ENCODE results near the gene TMEM131L. TPM values are rescaled to one million over a fixed set of nuclear protein-coding genes. Genes with fewer than 3 reads are reported as not detected.

Gene TMEM131L
- total and polyA plus RNA-seq, 7 donors = 0.60 to 27.2 (median 12.1) TPM

GRCh38 chr4:153537493-153537960, 71.4 kb downstream of the TMEM131L start:
- no peak for DNase-seq
- peaks cover 0 to 50% (median 22%) of the 10 kb centered on the region in 4 donors for H3K4me1 ChIP-seq
- intact Hi-C loops (cut with DNase I) = loop anchor here (5.0 kb wide), 2 partner anchors 35 to 70 kb away; partner anchors contain the start of gene TMEM131L
- no peaks in the 10 kb centered on the region for H3K36me3 ChIP-seq
- TF ChIP-seq EP300 (IDR thresholded peaks at IDR 0.05) (no peak), POLR2AphosphoS5 (IDR thresholded peaks at IDR 0.05) (no peak), POLR2A (IDR thresholded peaks at IDR 0.05) (no peak), CTCF (IDR thresholded peaks at IDR 0.05) (no peak)
- WGBS, 2 donors = 85 to 89% methylated on average over 6 of the region's 6 CpGs
- no peaks in the 10 kb centered on the region for H3K9me3 ChIP-seq
- no peaks in the 10 kb centered on the region for H3K27me3 ChIP-seq
- no peak overlapping the region for H3K4me3 ChIP-seq
- H3K27ac ChIP-seq = peak overlapping the region in 1 of 4 donors; percentile 53

- peak; percentile 69 for DNase-seq
- TF ChIP-seq POLR2AphosphoS5 (IDR thresholded peaks at IDR 0.05) (no peak), POLR2A (IDR thresholded peaks at IDR 0.05) (no peak), EP300 (IDR thresholded peaks at IDR 0.05) (no peak), CTCF (IDR thresholded peaks at IDR 0.05) (no peak)
- Histone ChIP-seq H3K27ac (peak overlapping the region; percentile 53 to 74 (median 66)), H3K36me3 (no peaks in the 10 kb centered on the region), H3K27me3 (no peaks in the 10 kb centered on the region), H3K4me3 (peak overlapping the region; percentile 21 to 44 (median 38)), H3K4me1 (peaks cover 0 to 50% (median 22%) of the 10 kb centered on the region in 4 donors), H3K9me3 (no peaks in the 10 kb centered on the region)
- WGBS, 2 donors = 78 to 83% methylated on average over 17 of the region's 17 CpGs
- intact Hi-C loops (cut with DNase I) = loop anchor here (5.0 kb wide), 2 partner anchors 34 to 71 kb away; partner anchors contain the start of gene TMEM131L
Observed at GRCh38 chr4:153538487-153539357, 72.6 kb downstream of the TMEM131L start.

- 86 to 91% methylated on average over 3 of the region's 3 CpGs for WGBS, 2 donors
- Histone ChIP-seq H3K36me3 (no peaks in the 10 kb centered on the region), H3K4me3 (no peak overlapping the region), H3K4me1 (peaks cover 0 to 50% (median 22%) of the 10 kb centered on the region in 4 donors), H3K9me3 (no peaks in the 10 kb centered on the region), H3K27me3 (no peaks in the 10 kb centered on the region), H3K27ac (peak overlapping the region; percentile 53 to 74 (median 66))
- intact Hi-C loops (cut with DNase I) = loop anchor here (5.0 kb wide), 2 partner anchors 33 to 72 kb away; partner anchors contain the start of gene TMEM131L
- TF ChIP-seq CTCF (IDR thresholded peaks at IDR 0.05) (no peak), POLR2A (IDR thresholded peaks at IDR 0.05) (no peak), POLR2AphosphoS5 (IDR thresholded peaks at IDR 0.05) (no peak), EP300 (IDR thresholded peaks at IDR 0.05) (no peak)
- DNase-seq = no peak
Observed at GRCh38 chr4:153539422-153539821, 73.3 kb downstream of the TMEM131L start.

- Histone ChIP-seq H3K27me3 (no peaks in the 10 kb centered on the region), H3K27ac (no peak overlapping the region), H3K4me3 (no peak overlapping the region), H3K36me3 (no peaks in the 10 kb centered on the region), H3K9me3 (no peaks in the 10 kb centered on the region), H3K4me1 (peaks cover 0 to 29% (median 14%) of the 10 kb centered on the region in 4 donors)
- TF ChIP-seq POLR2AphosphoS5 (IDR thresholded peaks at IDR 0.05) (no peak), CTCF (IDR thresholded peaks at IDR 0.05) (no peak), POLR2A (IDR thresholded peaks at IDR 0.05) (no peak), EP300 (IDR thresholded peaks at IDR 0.05) (no peak)
- WGBS, 2 donors = 80 to 89% methylated on average over 7 of the region's 7 CpGs
- DNase-seq = no peak
- intact Hi-C loops (cut with DNase I) = no loop called here
Observed at GRCh38 chr4:153541456-153542096, 75.4 kb downstream of the TMEM131L start.
